GM12875 (cell line): ENCODE measurements around the gene PLEKHG2.

Experiments
- H3K4me3 ChIP-seq: one replicate; pipeline ENCODE4 v1.5.1; 2011; ENCODE audit warnings: low read depth, low read length, control low read depth
- CTCF ChIP-seq: IDR thresholded peaks from 2 replicates; pipeline ENCODE4 v1.5.1; 2011; ENCODE audit warnings: low read depth, mild to moderate bottlenecking, control low read depth, inconsistent platforms, low read length, moderate library complexity, borderline replicate concordance; ENCODE audit not compliant: insufficient read depth

The PLEKHG2 gene

DNA sequence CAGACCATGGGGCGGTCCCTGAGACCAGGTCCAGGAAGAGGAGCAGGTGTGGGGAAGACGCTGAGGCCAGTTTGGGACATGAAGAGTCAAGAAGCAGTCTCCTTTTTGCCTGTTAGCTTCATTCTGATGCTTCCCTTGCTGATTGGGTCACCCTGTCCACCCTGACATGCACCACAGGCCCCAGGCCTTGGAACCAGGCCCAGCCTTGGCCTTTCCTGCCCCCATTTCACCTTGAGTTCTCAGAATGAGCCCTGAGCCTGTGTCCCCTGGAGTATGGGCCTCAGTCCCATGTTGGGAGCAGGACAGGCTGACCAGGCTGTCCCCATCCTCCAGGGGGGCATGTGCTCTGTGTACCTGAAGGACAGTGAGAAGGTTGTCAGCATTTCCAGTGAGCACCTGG, 63.3 kb downstream of the PLEKHG2 start:
- TF ChIP-seq CTCF, result no peak
- no peak overlapping the region for H3K4me3 ChIP-seq
